Stimulated activated CD8-positive, alpha-beta memory T cell treated with anti-CD3 and anti-CD28 coated beads, Interleukin-7, amount 100 ng/mL, for 24 hours (primary cell): ENCODE measurements around the gene SMARCE1.

Source experiments
- DNase-seq: peaks from one replicate; pipeline ENCODE4 v3.0.0-alpha.2; 2020; ENCODE audit warnings: low read depth

The SMARCE1 gene

GRCh38 chr17:40582328-40582901 is 65.2 kb downstream of the SMARCE1 start:
- no peak for DNase-seq

GRCh38 chr17:40580140-40580539 is 67.5 kb downstream of the SMARCE1 start:
- no peak for DNase-seq

GRCh38 chr17:40579471-40579870 is 68.1 kb downstream of the SMARCE1 start:
- DNase-seq: no peak

DNA sequence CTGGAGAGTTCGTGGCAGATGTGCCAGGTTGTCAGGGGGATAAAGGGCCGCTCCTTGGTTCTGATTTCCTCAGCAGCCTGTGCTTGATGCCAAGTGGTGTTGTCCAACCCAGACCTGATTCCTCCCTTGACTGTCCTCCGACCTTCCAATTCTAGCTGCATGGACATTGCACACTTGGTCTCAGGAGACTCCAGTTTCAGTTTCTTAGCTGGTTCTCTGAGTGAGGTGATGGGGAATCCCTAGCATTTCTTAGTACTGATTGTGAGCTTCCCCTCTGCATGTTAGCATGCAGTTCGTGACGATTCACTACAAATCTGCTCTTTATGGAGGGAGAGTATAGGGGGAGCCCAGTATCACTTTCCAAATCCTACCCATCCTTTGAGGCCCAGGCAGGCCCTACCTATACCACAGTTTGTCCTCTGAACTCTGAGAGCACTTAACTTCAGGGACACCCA is 70.0 kb downstream of the SMARCE1 start:
- DNase-seq: no peak

GRCh38 chr17:40576113-40576740 is 71.4 kb downstream of the SMARCE1 start:
- no peak for DNase-seq
